HL-60 (cell line): ENCODE results near the gene PUM1.

Experiments used
- DNase-seq, 2 experiments: peaks; one replicate each; pipeline ENCODE4 v3.0.0-alpha.2; 2010 to 2020; ENCODE audit warnings: low read depth in 1 of 2, low spot score in 1 of 2
- H3K27ac ChIP-seq: fragments of 250-450 bp; sonication (Bioruptor Pico); replicated peaks from 2 replicates; pipeline ENCODE4 v1.5.1; 2020; ENCODE audit warnings: mild to moderate bottlenecking, moderate library complexity
- H3K27me3 ChIP-seq: fragments of 250-450 bp; sonication (Bioruptor Pico); 2 replicates; pipeline ENCODE4 v1.5.1; 2021; ENCODE audit warnings: mild to moderate bottlenecking, moderate library complexity; ENCODE audit not compliant: insufficient read depth, poor library complexity, severe bottlenecking
- H3K4me3 ChIP-seq: replicated peaks from 2 replicates; pipeline ENCODE4 v1.5.1; 2011; ENCODE audit warnings: mild to moderate bottlenecking, control low read depth, low read length; ENCODE audit not compliant: insufficient read depth
- CTCF ChIP-seq: IDR thresholded peaks from one replicate; pipeline ENCODE4 v1.5.1; 2011; ENCODE audit warnings: low read length, control low read depth, inconsistent platforms; ENCODE audit not compliant: insufficient read depth
- GABPA ChIP-seq: IDR thresholded peaks from 2 replicates; pipeline ENCODE4 v1.6.1; 2012; ENCODE audit warnings: low read depth
- POLR2AphosphoS5 ChIP-seq: IDR thresholded peaks from 2 replicates; pipeline ENCODE4 v1.6.1; 2012; ENCODE audit warnings: low read depth
- SPI1 ChIP-seq: IDR thresholded peaks from 2 replicates; pipeline ENCODE4 v1.6.1; 2012; ENCODE audit warnings: low read depth, mild to moderate bottlenecking, borderline replicate concordance
- TF ChIP-seq, protein P1 (sequence below): IDR thresholded peaks from 2 replicates; pipeline ENCODE4 v1.6.1; 2012; ENCODE audit warnings: low read depth; ENCODE audit not compliant: insufficient replicate concordance

The PUM1 gene

DNA sequence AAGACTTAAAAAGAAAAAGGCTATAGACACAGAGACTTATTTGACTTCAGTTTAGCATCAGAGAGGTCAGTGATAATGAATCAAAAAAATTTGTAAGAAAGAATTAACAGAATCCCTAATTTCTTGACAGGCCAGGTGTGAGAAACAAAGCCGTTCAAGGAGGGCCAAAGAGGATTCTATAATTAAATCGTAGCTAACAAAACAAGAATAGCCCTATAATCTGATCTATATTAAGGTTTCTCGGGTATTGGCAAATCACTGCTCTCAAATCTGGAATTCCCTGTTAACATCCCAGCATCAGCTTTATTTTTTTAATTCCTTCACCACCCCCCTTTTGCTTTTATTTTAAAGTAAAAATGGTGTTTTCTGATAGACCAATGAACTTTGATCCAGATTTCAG, 60.3 kb downstream of the PUM1 start:
- Histone ChIP-seq H3K4me3 (no peak overlapping the region), H3K27ac (no peak overlapping the region), H3K27me3 (no peaks in the 10 kb centered on the region)
- TF ChIP-seq POLR2AphosphoS5, result no peak
- TF ChIP-seq CTCF, result no peak
- TF ChIP-seq SPI1, result no peak
- TF ChIP-seq, protein P1, sequence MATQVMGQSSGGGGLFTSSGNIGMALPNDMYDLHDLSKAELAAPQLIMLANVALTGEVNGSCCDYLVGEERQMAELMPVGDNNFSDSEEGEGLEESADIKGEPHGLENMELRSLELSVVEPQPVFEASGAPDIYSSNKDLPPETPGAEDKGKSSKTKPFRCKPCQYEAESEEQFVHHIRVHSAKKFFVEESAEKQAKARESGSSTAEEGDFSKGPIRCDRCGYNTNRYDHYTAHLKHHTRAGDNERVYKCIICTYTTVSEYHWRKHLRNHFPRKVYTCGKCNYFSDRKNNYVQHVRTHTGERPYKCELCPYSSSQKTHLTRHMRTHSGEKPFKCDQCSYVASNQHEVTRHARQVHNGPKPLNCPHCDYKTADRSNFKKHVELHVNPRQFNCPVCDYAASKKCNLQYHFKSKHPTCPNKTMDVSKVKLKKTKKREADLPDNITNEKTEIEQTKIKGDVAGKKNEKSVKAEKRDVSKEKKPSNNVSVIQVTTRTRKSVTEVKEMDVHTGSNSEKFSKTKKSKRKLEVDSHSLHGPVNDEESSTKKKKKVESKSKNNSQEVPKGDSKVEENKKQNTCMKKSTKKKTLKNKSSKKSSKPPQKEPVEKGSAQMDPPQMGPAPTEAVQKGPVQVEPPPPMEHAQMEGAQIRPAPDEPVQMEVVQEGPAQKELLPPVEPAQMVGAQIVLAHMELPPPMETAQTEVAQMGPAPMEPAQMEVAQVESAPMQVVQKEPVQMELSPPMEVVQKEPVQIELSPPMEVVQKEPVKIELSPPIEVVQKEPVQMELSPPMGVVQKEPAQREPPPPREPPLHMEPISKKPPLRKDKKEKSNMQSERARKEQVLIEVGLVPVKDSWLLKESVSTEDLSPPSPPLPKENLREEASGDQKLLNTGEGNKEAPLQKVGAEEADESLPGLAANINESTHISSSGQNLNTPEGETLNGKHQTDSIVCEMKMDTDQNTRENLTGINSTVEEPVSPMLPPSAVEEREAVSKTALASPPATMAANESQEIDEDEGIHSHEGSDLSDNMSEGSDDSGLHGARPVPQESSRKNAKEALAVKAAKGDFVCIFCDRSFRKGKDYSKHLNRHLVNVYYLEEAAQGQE, result no peak
- no peak for TF ChIP-seq GABPA
- DNase-seq, result no peak

DNA sequence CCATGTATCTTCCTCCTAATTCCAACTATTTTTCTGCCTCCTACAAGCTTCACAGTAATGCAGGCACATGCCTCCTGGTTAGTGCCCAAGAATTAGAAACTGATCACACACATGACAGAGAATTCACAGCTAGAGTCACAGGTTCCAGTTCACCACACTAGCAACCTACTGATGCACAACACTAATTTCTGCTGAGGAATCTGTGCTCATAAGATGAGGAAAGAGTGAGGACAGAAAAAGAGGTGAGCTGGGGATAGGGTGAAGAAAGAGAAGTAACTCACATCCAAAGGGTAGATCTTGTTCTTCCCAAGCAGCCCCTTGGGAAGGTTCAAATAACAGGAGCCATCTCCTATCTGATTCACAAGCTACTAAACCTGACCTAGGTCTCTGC, 61.3 kb downstream of the PUM1 start:
- Histone ChIP-seq H3K27ac (no peak overlapping the region), H3K4me3 (no peak overlapping the region), H3K27me3 (no peaks in the 10 kb centered on the region)
- DNase-seq, result no peak
- TF ChIP-seq CTCF, result no peak
- no peak for TF ChIP-seq SPI1
- TF ChIP-seq POLR2AphosphoS5, result no peak
- no peak for TF ChIP-seq GABPA
- TF ChIP-seq, protein P1, result no peak

DNA sequence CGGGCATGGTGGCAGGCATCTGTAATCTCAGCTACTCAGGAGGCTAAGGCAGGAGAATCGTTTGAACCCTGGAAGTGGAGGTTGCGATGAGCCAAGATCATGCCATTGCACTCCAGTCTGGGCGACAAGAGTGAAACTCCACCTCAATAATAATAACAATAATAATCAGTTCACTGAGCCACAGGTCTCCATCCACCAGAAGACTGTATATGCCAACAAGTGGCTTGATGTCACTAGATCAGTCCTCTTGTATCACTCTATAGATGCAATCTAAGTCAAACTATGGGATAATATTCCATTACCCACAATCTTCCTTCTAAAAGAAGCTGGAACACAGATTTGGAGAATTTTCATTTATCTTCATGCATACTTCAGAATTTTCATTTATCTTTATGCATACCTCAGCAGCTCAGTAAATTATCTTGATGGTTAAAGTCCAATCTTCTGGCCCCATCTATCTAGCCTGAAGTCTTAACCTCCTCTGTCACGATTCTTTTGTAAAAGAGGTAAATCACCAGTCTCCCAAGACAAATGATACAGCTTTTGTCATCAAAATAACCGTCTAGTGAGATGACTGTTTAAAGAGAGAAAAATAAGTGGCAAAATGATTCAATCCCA, 61.8 kb downstream of the PUM1 start:
- TF ChIP-seq CTCF, result no peak
- TF ChIP-seq, protein P1, result no peak
- no peak for TF ChIP-seq GABPA
- no peak for TF ChIP-seq POLR2AphosphoS5
- TF ChIP-seq SPI1, result no peak
- no peak overlapping the region for H3K4me3 ChIP-seq
- no peak overlapping the region for H3K27ac ChIP-seq
- DNase-seq, result no peak
- H3K27me3 ChIP-seq, result no peaks in the 10 kb centered on the region
